HG02852 (cell line): ENCODE data around the gene KLHL40.

Source experiments
- ATAC-seq: cut with Tn5 transposase; IDR thresholded peaks from one replicate; pipeline ENCODE4 v1.9.1; 2021; ENCODE audit warnings: mild to moderate bottlenecking, moderate library complexity; ENCODE audit not compliant: unreplicated experiment

The KLHL40 gene, protein sequence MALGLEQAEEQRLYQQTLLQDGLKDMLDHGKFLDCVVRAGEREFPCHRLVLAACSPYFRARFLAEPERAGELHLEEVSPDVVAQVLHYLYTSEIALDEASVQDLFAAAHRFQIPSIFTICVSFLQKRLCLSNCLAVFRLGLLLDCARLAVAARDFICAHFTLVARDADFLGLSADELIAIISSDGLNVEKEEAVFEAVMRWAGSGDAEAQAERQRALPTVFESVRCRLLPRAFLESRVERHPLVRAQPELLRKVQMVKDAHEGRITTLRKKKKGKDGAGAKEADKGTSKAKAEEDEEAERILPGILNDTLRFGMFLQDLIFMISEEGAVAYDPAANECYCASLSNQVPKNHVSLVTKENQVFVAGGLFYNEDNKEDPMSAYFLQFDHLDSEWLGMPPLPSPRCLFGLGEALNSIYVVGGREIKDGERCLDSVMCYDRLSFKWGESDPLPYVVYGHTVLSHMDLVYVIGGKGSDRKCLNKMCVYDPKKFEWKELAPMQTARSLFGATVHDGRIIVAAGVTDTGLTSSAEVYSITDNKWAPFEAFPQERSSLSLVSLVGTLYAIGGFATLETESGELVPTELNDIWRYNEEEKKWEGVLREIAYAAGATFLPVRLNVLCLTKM

DNA sequence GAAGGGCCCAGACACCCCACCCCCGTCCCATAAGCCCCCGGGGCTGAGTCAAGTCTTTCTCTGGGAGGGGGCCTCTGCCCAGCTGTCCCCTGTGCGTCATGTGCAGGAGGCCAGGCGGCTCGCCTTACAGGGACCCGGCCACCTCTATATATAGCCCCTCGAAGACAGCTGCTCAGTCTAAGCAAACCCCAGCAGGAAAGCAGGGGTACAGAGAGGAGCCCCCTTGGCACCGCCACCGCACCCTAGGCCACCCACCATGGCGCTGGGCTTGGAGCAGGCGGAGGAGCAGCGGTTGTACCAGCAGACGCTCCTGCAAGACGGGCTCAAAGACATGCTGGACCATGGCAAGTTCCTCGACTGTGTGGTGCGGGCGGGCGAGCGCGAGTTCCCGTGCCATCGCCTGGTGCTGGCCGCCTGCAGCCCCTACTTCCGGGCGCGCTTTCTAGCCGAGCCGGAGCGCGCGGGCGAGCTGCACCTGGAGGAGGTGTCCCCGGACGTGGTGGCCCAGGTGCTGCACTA lies at the start of gene KLHL40:
KLHL40 (plus strand) TSS at position 175 of the 519 bp plus-strand sequence; CDS start at position 257, 82 bp downstream.
- ATAC-seq: no peak

GRCh38 chr3:42637001-42637400 lies 48.3 kb upstream of the KLHL40 start:
- no peak for ATAC-seq

- ATAC-seq: peak; percentile 55
These were observed 46.9 kb upstream of the KLHL40 start for GRCh38 chr3:42638339-42638842.

GRCh38 chr3:42639192-42639591 lies 46.1 kb upstream of the KLHL40 start:
- no peak for ATAC-seq

- no peak for ATAC-seq
These were observed 45.2 kb upstream of the KLHL40 start for GRCh38 chr3:42640129-42640528.

DNA sequence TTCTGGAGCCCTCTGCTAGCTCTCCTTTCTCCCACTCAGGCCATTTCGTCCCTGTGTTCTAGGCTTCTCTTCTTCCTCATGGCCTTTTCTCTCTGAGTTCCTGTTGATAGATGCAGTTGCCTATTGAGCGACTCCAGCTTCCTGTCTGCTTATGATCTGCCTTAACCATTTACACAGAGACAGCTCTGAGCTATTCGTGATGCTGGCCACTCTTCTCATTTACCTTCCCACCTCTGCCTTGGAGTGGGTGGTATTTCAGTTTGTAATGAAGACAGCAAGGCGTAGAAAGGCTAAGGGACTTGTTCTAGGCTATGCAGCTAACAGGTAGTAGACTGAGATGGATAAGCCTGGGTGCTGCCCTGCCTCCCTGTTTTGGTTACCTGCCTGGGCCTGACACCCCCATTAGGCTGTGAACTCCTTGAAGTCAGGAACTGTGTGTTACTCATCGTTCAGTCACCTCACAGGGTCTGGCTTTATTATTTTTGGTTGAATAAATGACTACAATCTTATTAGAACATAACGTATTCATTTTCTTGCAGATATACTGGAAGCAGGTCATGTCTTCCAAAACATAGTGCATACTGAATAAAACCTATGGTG lies 44.5 kb upstream of the KLHL40 start:
- no peak for ATAC-seq

DNA sequence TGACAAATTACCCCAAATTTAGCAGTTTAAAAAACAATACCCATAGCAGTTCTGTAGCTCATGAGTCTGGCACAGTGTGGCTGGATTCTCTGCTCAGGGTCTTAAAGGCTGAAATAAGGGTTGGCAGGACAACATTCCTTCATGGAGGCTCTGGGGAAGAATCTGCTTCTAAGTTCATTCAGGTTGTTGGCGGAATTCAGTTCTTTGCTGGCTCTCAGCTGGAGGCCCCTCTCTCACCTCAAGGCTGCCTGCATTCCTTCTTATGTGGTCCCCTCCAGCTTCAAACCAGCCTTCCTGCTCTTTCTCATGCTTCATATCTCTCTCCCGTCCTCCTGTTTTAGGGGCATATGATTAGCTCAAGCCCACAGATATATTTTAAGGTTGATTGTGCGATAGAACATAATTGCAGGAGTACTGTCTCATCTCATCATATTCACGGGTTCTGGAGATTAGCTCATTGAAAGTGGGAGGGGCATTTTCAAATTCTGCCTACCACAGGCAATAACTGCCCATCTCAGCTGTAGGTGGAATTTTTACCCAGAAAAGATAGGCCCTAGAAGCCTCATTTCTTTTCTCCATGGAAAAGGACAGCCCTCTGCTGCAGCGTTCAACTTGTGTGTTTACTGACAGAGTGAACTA lies 37.4 kb upstream of the KLHL40 start:
- ATAC-seq: no peak

- ATAC-seq: no peak
These were observed 36.3 kb upstream of the KLHL40 start for GRCh38 chr3:42649006-42649405.

GRCh38 chr3:42649783-42650182 lies 35.6 kb upstream of the KLHL40 start:
- ATAC-seq: no peak

DNA sequence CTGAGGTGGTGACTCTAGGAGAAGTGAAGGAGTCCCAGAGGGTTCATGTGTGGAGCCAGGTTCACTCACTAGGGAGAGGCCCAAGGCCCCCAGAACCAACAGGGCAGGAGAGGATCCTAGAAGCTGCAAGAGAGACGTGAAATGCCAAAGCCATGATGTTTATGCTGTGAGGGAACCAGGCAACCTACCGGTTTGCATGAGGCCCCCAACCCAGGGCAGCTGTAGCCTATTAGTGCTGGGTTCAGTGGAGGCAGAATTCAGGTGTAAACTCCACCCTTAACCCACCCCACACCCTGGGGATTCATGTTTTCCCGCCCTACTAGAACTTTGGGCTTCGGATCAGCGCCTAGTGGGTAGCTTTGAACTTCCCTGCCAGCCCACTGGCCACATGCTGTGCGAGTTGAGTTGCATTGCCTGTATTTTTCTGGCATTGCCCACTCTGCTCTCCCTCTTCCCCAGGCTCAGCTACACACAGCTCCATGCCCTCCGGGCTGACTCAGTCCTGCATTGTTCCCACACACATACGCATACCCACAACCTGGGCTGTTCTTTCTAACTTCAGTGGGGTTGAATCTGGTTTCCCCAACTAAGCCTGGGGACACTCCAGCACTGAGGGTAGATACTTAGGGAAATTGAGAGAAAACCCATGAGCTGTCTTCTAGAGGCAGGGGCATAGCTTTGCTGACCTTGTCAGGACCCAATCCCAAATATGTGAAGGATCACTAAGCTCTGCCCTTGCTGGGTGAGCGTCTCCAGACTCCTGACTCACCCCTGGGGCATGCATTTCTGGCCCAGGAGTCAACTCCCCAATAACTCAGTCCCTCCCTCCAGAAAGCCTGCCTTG lies 33.9 kb upstream of the KLHL40 start:
- ATAC-seq: no peak

- peak; percentile 17 for ATAC-seq
These were observed 33.1 kb upstream of the KLHL40 start for GRCh38 chr3:42652251-42652610.

DNA sequence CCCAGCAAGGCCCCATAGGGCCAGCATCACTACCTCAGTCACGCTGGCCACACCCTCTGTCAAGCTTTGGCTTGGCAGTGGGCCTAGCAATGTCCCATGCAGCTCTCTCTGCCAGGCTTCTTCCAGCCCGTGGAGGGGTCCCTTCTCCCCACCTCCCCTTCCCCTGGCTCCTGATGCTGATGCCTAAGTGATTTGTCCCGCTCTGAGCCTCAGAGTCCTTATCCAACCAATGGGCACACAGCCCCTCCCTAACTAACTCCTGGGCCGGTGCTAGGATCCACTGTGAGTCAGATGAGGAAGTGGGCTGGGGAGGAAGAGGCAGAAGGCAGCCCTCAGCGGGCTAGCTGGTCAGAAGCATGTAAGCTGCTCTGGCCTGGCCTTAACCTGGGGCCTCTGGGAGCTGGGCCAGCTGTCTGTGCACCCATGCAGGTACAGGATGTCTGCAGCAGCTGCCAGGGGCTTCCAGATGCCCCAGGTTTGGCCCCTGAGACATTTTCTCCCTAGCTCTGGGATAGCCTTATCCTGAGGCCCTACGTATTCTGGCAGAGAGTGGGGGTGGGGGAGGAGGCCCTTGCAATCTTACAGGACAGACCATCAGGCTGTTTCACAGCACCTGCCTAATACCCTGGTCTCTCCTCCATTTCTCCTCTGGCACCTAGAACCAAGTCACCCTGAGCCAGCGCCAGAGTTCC lies 32.6 kb upstream of the KLHL40 start:
- peak; percentile 54 for ATAC-seq

- ATAC-seq: no peak
These were observed 32.1 kb upstream of the KLHL40 start for GRCh38 chr3:42653303-42653559.

DNA sequence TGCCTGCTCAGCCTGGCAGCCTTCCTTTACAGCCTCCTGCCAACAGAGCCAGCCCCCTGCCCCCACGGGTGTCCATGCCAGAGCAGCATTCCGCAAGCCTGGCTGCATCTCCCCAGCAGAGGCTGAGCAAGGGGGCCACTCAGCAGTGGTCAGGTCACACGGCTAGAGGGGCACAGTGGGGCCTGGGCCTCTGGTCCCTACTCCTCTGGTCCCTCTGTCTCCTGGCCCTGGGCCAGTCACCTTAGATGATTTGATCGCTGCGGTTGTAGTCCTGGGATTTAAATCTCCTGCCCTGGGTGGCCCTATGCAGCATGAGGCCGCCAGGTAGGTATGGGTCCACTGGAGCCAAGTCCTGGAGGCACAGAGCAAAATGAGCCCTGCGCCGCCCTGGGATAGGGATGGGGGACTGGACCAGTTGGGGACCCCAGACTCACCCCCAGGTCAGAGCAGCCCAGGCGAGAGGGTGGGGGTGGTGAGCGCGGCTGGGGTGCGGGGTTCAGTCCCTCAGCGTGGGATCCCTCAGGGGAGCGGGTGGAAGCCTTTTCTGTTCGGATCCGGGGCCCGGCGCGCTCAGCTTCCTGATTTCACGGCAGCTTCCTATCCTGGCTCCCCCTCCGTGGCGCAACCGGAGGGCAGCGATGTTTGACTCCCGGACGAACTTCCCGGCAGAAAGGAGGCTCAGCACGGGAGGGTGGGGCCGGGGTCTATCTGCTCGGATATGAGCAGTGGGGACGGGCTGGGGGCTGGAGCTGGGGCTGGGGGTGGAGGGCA lies 31.6 kb upstream of the KLHL40 start, which contains the start of gene ZBTB47:
ZBTB47 (plus strand) TSS at position 138 of the 771 bp plus-strand sequence. CDS start 4,659 bp downstream, outside the sequence.
- ATAC-seq: peak; percentile 14

GRCh38 chr3:42654331-42655201 lies 30.8 kb upstream of the KLHL40 start:
- ATAC-seq: peak; percentile 32

DNA sequence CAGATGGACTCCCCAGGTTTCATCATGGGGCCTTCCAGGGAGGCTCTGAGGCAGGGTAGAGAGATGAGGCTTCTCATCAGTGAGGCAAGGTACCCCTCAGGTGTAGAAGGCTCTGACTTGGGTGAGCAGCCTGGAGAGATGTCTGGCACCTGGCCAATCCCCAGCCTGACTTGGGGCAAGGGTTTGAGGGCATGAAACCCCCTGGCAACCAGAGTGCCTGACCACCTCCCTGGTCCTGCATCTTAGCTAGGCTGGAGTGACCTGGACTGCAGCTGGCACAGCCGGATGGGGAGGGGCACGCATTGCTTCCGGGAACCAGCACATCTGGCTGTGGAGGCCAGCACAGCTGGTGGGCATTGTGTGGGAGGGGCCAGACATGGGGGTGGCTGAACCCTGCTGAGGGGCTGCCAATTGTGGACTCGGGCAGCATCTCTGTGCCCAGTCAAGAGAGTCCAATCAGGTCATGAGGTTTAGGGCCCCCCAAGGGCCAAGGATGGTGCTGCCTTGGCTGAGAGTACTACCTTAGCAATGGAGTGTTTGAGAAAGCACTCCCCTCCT lies 29.9 kb upstream of the KLHL40 start:
- ATAC-seq: no peak

GRCh38 chr3:42655980-42656679 lies 29.2 kb upstream of the KLHL40 start:
- ATAC-seq: no peak
